Measurements from ENCODE around the gene HDAC11. TPM values are rescaled to one million over a fixed set of nuclear protein-coding genes. Genes with fewer than 3 reads are reported as not detected.
A peak's percentile ranks its signal among the peaks of the same experiment; 100 is the strongest.

The HDAC11 gene
- polyA plus RNA-seq, 3 donors = 2.9 to 3.9 (median 3.5) TPM

- peaks cover 0 to 5% (median 4%) of the 10 kb centered on the region in 3 donors for H3K27me3 Mint-ChIP-seq (ENCODE audit: low read depth in 3 of 3)
- H4K20me1 ChIP-seq (ENCODE audit: insufficient read depth, low read length) = no peaks in the 10 kb centered on the region
- no peak overlapping the region for H3K4me2 ChIP-seq (replicated peaks; ENCODE audit: extremely low read depth, low read length, poor library complexity, severe bottlenecking)
- 83% methylated on average over 19 of the region's 20 CpGs for WGBS (ENCODE audit: insufficient coverage)
- H3K4me3 Mint-ChIP-seq = peak overlapping the region in 1 of 2 donors; percentile 31
- intact Hi-C loops (cut with micrococcal nuclease) = no loop called here
- no peaks in the 10 kb centered on the region for H3K9me3 ChIP-seq (replicated peaks in 1 of 2; ENCODE audit: control insufficient read depth in 1 of 2, insufficient read depth in 1 of 2, low read length in 2 of 2)
- H3K36me3 ChIP-seq (replicated peaks in 1 of 2; ENCODE audit: control insufficient read depth in 1 of 2, insufficient read depth in 2 of 2, low read length in 2 of 2) = no peaks in the 10 kb centered on the region
- H2AFZ ChIP-seq (ENCODE audit: insufficient read depth, low read depth, low read length, poor library complexity, severe bottlenecking) = no peak overlapping the region
- no peak overlapping the region for H3K4me3 ChIP-seq (replicated peaks in 1 of 3; ENCODE audit: low read depth in 2 of 3, low read length in 3 of 3)
- H3K9me3 Mint-ChIP-seq = peaks cover 0 to 6% (median 3%) of the 10 kb centered on the region in 7 donors
- peak overlapping the region in 1 of 7 donors; percentile 42 for H3K27ac Mint-ChIP-seq
- no peaks in the 10 kb centered on the region for H3K4me1 ChIP-seq (ENCODE audit: control insufficient read depth in 1 of 2, insufficient read depth in 2 of 2, low read length in 2 of 2)
- TF ChIP-seq CTCF (IDR thresholded peaks at IDR 0.05) = no peak
- H3K36me3 Mint-ChIP-seq = no peaks in the 10 kb centered on the region
- no peaks in the 10 kb centered on the region for H3K27me3 ChIP-seq (ENCODE audit: control insufficient read depth in 2 of 2, insufficient read depth in 2 of 2, low read length in 2 of 2)
- no peak overlapping the region for H3K27ac ChIP-seq (ENCODE audit: low read depth in 1 of 2, low read length in 2 of 2)
- no peaks in the 10 kb centered on the region for H3K4me1 Mint-ChIP-seq
- no peak overlapping the region for H3K9ac ChIP-seq (ENCODE audit: insufficient read depth, low read length, poor library complexity, severe bottlenecking)
- no peaks in the 10 kb centered on the region for H3K79me2 ChIP-seq (ENCODE audit: insufficient read depth, low read length)
- DNase-seq = no peak
Measured at GRCh38 chr3:13525827-13526625, 45.9 kb downstream of the HDAC11 start.

- Histone ChIP-seq H2AFZ (ENCODE audit: insufficient read depth, low read depth, low read length, poor library complexity, severe bottlenecking) (no peak overlapping the region), H3K27me3 (ENCODE audit: control insufficient read depth in 2 of 2, insufficient read depth in 2 of 2, low read length in 2 of 2) (no peaks in the 10 kb centered on the region), H3K27ac (ENCODE audit: low read depth in 1 of 2, low read length in 2 of 2) (no peak overlapping the region), H3K9ac (ENCODE audit: insufficient read depth, low read length, poor library complexity, severe bottlenecking) (no peak overlapping the region), H3K4me2 (replicated peaks; ENCODE audit: extremely low read depth, low read length, poor library complexity, severe bottlenecking) (no peak overlapping the region), H3K36me3 (replicated peaks in 1 of 2; ENCODE audit: control insufficient read depth in 1 of 2, insufficient read depth in 2 of 2, low read length in 2 of 2) (no peaks in the 10 kb centered on the region), H3K4me3 (replicated peaks in 1 of 3; ENCODE audit: low read depth in 2 of 3, low read length in 3 of 3) (no peak overlapping the region), H3K79me2 (ENCODE audit: insufficient read depth, low read length) (no peaks in the 10 kb centered on the region), H3K9me3 (replicated peaks in 1 of 2; ENCODE audit: control insufficient read depth in 1 of 2, insufficient read depth in 1 of 2, low read length in 2 of 2) (no peaks in the 10 kb centered on the region), H4K20me1 (ENCODE audit: insufficient read depth, low read length) (no peaks in the 10 kb centered on the region), H3K4me1 (ENCODE audit: control insufficient read depth in 1 of 2, insufficient read depth in 2 of 2, low read length in 2 of 2) (no peaks in the 10 kb centered on the region)
- intact Hi-C loops (cut with micrococcal nuclease) = no loop called here
- Mint-ChIP-seq H3K27me3 (ENCODE audit: low read depth in 3 of 3) (peaks cover 0 to 5% (median 4%) of the 10 kb centered on the region in 3 donors), H3K4me1 (no peaks in the 10 kb centered on the region), H3K4me3 (no peak overlapping the region), H3K27ac (no peak overlapping the region), H3K9me3 (peaks cover 0 to 3% (median 2%) of the 10 kb centered on the region in 7 donors), H3K36me3 (no peaks in the 10 kb centered on the region)
- no peak for DNase-seq
- no CpG with 5 or more reads among the region's 5 CpGs for WGBS (ENCODE audit: insufficient coverage)
- no peak for TF ChIP-seq CTCF (IDR thresholded peaks at IDR 0.05)
Measured at GRCh38 chr3:13526626-13526949, 46.5 kb downstream of the HDAC11 start.

Data from CD14-positive monocyte (primary cell).